Cerebellar cortex (tissue), 1 donor: ENCODE data around the gene OCA2.
"Not testable (repeated sequence)": the region's sequence is repeated elsewhere in the genome, so short reads cannot be mapped to it uniquely, and the experiment has no call there.

Experiments used
- DNase-seq: peaks from one replicate; pipeline ENCODE4 v3.0.0-alpha.2; 2015; ENCODE audit warnings: low spot score

OCA2 gene

GRCh38 chr15:27769652-27770051 is 329.5 kb downstream of the OCA2 start:
- DNase-seq: no peak

GRCh38 chr15:27768732-27769475 is 330.2 kb downstream of the OCA2 start:
- DNase-seq: no peak

- no peak for DNase-seq
Observed at GRCh38 chr15:27767918-27768640, 331.0 kb downstream of the OCA2 start.

GRCh38 chr15:27767430-27767829 is 331.7 kb downstream of the OCA2 start:
- DNase-seq: not testable (repeated sequence)

GRCh38 chr15:27764339-27764738 is 334.8 kb downstream of the OCA2 start:
- DNase-seq: no peak

- no peak for DNase-seq
Observed at GRCh38 chr15:27763514-27763913, 335.6 kb downstream of the OCA2 start.

GRCh38 chr15:27762471-27762870 is 336.6 kb downstream of the OCA2 start:
- DNase-seq: no peak

GRCh38 chr15:27757052-27757451 is 342.1 kb downstream of the OCA2 start:
- no peak for DNase-seq

- no peak for DNase-seq
Observed at GRCh38 chr15:27752691-27753090, 346.4 kb downstream of the OCA2 start.

- DNase-seq: no peak
Observed at GRCh38 chr15:27747997-27748396, 351.1 kb downstream of the OCA2 start.

- DNase-seq: no peak
Observed at GRCh38 chr15:27746401-27746955, 352.6 kb downstream of the OCA2 start.

- no peak for DNase-seq
Observed at GRCh38 chr15:27744641-27745040, 354.5 kb downstream of the OCA2 start.

- DNase-seq: no peak
Observed at GRCh38 chr15:27743638-27744037, 355.5 kb downstream of the OCA2 start.

GRCh38 chr15:27742751-27743477 is 356.2 kb downstream of the OCA2 start:
- DNase-seq: peak; percentile 87

GRCh38 chr15:27741226-27741860 is 357.8 kb downstream of the OCA2 start:
- DNase-seq: no peak

GRCh38 chr15:27734785-27735495 is 364.2 kb downstream of the OCA2 start:
- no peak for DNase-seq

GRCh38 chr15:27731776-27732175 is 367.3 kb downstream of the OCA2 start:
- DNase-seq: no peak

- no peak for DNase-seq
Observed at GRCh38 chr15:27730868-27731267, 368.2 kb downstream of the OCA2 start.

GRCh38 chr15:27725731-27726130 is 373.4 kb downstream of the OCA2 start:
- no peak for DNase-seq

- no peak for DNase-seq
Observed at GRCh38 chr15:27723821-27724220, 375.3 kb downstream of the OCA2 start.

GRCh38 chr15:27722102-27722501 is 377.0 kb downstream of the OCA2 start:
- no peak for DNase-seq
